HEK293 (cell line): ENCODE data around the gene STAM2.

Source experiments
- GLI2 ChIP-seq: fragments of 450-650 bp; formaldehyde crosslinking; IDR thresholded peaks from 2 replicates; pipeline ENCODE4; 2017; ENCODE audit warnings: missing biosample characterization, missing genetic modification characterization, low read depth, borderline replicate concordance
- HIC1 ChIP-seq: fragments of 450-650 bp; formaldehyde crosslinking; IDR thresholded peaks from 2 replicates; pipeline ENCODE4 v1.5.1; 2016; ENCODE audit warnings: missing biosample characterization, missing genetic modification characterization
- HOXC10 ChIP-seq: sonication (generic); formaldehyde crosslinking; IDR thresholded peaks from 2 replicates; pipeline ENCODE4 v1.8.1; 2023; ENCODE audit warnings: mild to moderate bottlenecking, missing genetic modification reagents
- HOXD13 ChIP-seq: sonication (generic); formaldehyde crosslinking; IDR thresholded peaks from 2 replicates; pipeline ENCODE4 v1.8.0; 2022; ENCODE audit warnings: missing genetic modification reagents, borderline replicate concordance
- KLF7 ChIP-seq: fragments of 450-650 bp; formaldehyde crosslinking; IDR thresholded peaks from 2 replicates; pipeline ENCODE4 v1.5.1; 2016; ENCODE audit warnings: missing biosample characterization, missing genetic modification characterization, borderline replicate concordance
- KLF8 ChIP-seq: fragments of 450-650 bp; formaldehyde crosslinking; IDR thresholded peaks from 2 replicates; pipeline ENCODE4 v1.5.1; 2016; ENCODE audit warnings: missing biosample characterization, missing genetic modification characterization
- SCRT2 ChIP-seq: fragments of 450-650 bp; formaldehyde crosslinking; IDR thresholded peaks from 2 replicates; pipeline ENCODE4 v1.5.1; 2016; ENCODE audit warnings: missing biosample characterization, missing genetic modification characterization
- SP3 ChIP-seq: fragments of 450-650 bp; formaldehyde crosslinking; IDR thresholded peaks from 2 replicates; pipeline ENCODE4 v1.5.1; 2016; ENCODE audit warnings: missing biosample characterization, missing genetic modification characterization
- TCF7L2 ChIP-seq: IDR thresholded peaks from 2 replicates; pipeline ENCODE4 v1.6.1; 2011; ENCODE audit warnings: low read depth, mild to moderate bottlenecking, inconsistent platforms, low read length, moderate library complexity, borderline replicate concordance
- WT1 ChIP-seq: fragments of 450-650 bp; formaldehyde crosslinking; IDR thresholded peaks from 2 replicates; pipeline ENCODE4 v1.5.1; 2016; ENCODE audit warnings: missing biosample characterization, missing genetic modification characterization
- ZBTB21 ChIP-seq: fragments of 450-650 bp; formaldehyde crosslinking; IDR thresholded peaks from 2 replicates; pipeline ENCODE4 v1.5.1; 2017; ENCODE audit warnings: missing biosample characterization, missing genetic modification characterization
- ZBTB44 ChIP-seq: fragments of 450-650 bp; IDR thresholded peaks from 2 replicates; pipeline ENCODE4 v1.5.1; 2018; ENCODE audit warnings: missing biosample characterization, mild to moderate bottlenecking, missing genetic modification characterization
- ZFP37 ChIP-seq: fragments of 450-650 bp; formaldehyde crosslinking; IDR thresholded peaks from 2 replicates; pipeline ENCODE4 v1.5.1; 2016; ENCODE audit warnings: missing biosample characterization, missing genetic modification characterization
- ZNF146 ChIP-seq: fragments of 450-650 bp; formaldehyde crosslinking; IDR thresholded peaks from 2 replicates; pipeline ENCODE4 v1.5.1; 2016; ENCODE audit warnings: missing biosample characterization, missing genetic modification characterization
- ZNF214 ChIP-seq: fragments of 450-650 bp; formaldehyde crosslinking; IDR thresholded peaks from 2 replicates; pipeline ENCODE4 v1.5.1; 2017; ENCODE audit warnings: missing biosample characterization, mild to moderate bottlenecking, missing genetic modification characterization, borderline replicate concordance
- ZNF223 ChIP-seq: fragments of 450-650 bp; formaldehyde crosslinking; IDR thresholded peaks from 2 replicates; pipeline ENCODE4 v1.5.1; 2016; ENCODE audit warnings: missing biosample characterization, missing genetic modification characterization
- ZNF24 ChIP-seq: fragments of 450-650 bp; formaldehyde crosslinking; IDR thresholded peaks from 2 replicates; pipeline ENCODE4 v1.5.1; 2016; ENCODE audit warnings: missing biosample characterization, missing genetic modification characterization
- ZNF248 ChIP-seq: fragments of 450-650 bp; formaldehyde crosslinking; IDR thresholded peaks from 2 replicates; pipeline ENCODE4 v1.5.1; 2017; ENCODE audit warnings: missing biosample characterization, missing genetic modification characterization
- ZNF280D ChIP-seq: fragments of 450-650 bp; formaldehyde crosslinking; IDR thresholded peaks from 2 replicates; pipeline ENCODE4 v1.5.1; 2016; ENCODE audit warnings: missing biosample characterization, missing genetic modification characterization
- ZNF335 ChIP-seq: fragments of 450-650 bp; formaldehyde crosslinking; conservative IDR thresholded peaks from 2 replicates; pipeline ENCODE4 v1.5.1; 2016; ENCODE audit warnings: missing biosample characterization, missing genetic modification characterization
- ZNF366 ChIP-seq: fragments of 450-650 bp; formaldehyde crosslinking; conservative IDR thresholded peaks from 2 replicates; pipeline ENCODE4 v1.5.1; 2016; ENCODE audit warnings: missing biosample characterization, missing genetic modification characterization
- ZNF510 ChIP-seq: fragments of 450-650 bp; formaldehyde crosslinking; IDR thresholded peaks from 2 replicates; pipeline ENCODE4 v1.5.1; 2018; ENCODE audit warnings: mild to moderate bottlenecking, missing genetic modification characterization, missing biosample characterization; ENCODE audit not compliant: insufficient replicate concordance
- ZNF513 ChIP-seq: fragments of 450-650 bp; IDR thresholded peaks from 2 replicates; pipeline ENCODE4 v1.5.1; 2018; ENCODE audit warnings: missing biosample characterization, missing genetic modification characterization
- ZNF521 ChIP-seq: fragments of 450-650 bp; formaldehyde crosslinking; IDR thresholded peaks from 2 replicates; pipeline ENCODE4 v1.5.1; 2017; ENCODE audit warnings: missing biosample characterization, mild to moderate bottlenecking, missing genetic modification characterization
- ZNF558 ChIP-seq: fragments of 450-650 bp; formaldehyde crosslinking; IDR thresholded peaks from 2 replicates; pipeline ENCODE4 v1.5.1; 2016; ENCODE audit warnings: missing biosample characterization, missing genetic modification characterization
- ZNF621 ChIP-seq: fragments of 450-650 bp; formaldehyde crosslinking; IDR thresholded peaks from 2 replicates; pipeline ENCODE4 v1.5.1; 2017; ENCODE audit warnings: missing biosample characterization, missing genetic modification characterization
- ZNF626 ChIP-seq: fragments of 450-650 bp; sonication (Bioruptor Pico); formaldehyde crosslinking; IDR thresholded peaks from 2 replicates; pipeline ENCODE4 v1.5.1; 2018; ENCODE audit warnings: missing biosample characterization, missing genetic modification characterization, inconsistent platforms
- ZNF660 ChIP-seq: fragments of 450-650 bp; IDR thresholded peaks from 2 replicates; pipeline ENCODE4 v1.5.1; 2018; ENCODE audit warnings: missing biosample characterization, mild to moderate bottlenecking, missing genetic modification characterization
- ZNF747 ChIP-seq: fragments of 450-650 bp; formaldehyde crosslinking; IDR thresholded peaks from 2 replicates; pipeline ENCODE4 v1.5.1; 2016; ENCODE audit warnings: missing biosample characterization, missing genetic modification characterization
- ZNF776 ChIP-seq: fragments of 450-650 bp; formaldehyde crosslinking; IDR thresholded peaks from 2 replicates; pipeline ENCODE4 v1.5.0; 2017; ENCODE audit warnings: missing biosample characterization, missing genetic modification characterization, borderline replicate concordance
- ZNF830 ChIP-seq: fragments of 450-650 bp; IDR thresholded peaks from 2 replicates; pipeline ENCODE4 v1.5.0; 2018; ENCODE audit warnings: missing biosample characterization, missing genetic modification characterization, low read depth, mild to moderate bottlenecking, moderate library complexity
- ZNF843 ChIP-seq: fragments of 450-650 bp; formaldehyde crosslinking; IDR thresholded peaks from 2 replicates; pipeline ENCODE4 v1.5.1; 2016; ENCODE audit warnings: missing biosample characterization, missing genetic modification characterization
- ZSCAN30 ChIP-seq: fragments of 450-650 bp; IDR thresholded peaks from 2 replicates; pipeline ENCODE4 v1.5.1; 2018; ENCODE audit warnings: missing biosample characterization, mild to moderate bottlenecking, missing genetic modification characterization, moderate library complexity

Gene STAM2

GRCh38 chr2:152175368-152176112, at the start of gene STAM2 (continued):
- TF ChIP-seq ZNF626 (tag by site-specific recombination) = no peak
- TF ChIP-seq ZNF24 = peak; percentile 68; the same call in 1 of the 2 replicates
- 0 out of 2 replicates have a peak, but pooled peaks have one; percentile 36 for TF ChIP-seq ZNF660 (tag by site-specific recombination)
- TF ChIP-seq ZNF558 (tag by site-specific recombination) = no peak
- peak; percentile 87 for TF ChIP-seq HIC1 (tag by site-specific recombination)
- TF ChIP-seq KLF7 (tag by site-specific recombination) = 0 out of 2 replicates have a peak, but pooled peaks have one; percentile 58
- TF ChIP-seq HOXC10 (CRISPR knock-in tag) = no peak
- peak; percentile 80; the same call in 1 of the 2 replicates for TF ChIP-seq ZFP37
- no peak for TF ChIP-seq ZNF513 (tag by site-specific recombination)
- no peak for TF ChIP-seq ZBTB21
- TF ChIP-seq WT1 (tag by site-specific recombination) = peak; percentile 48; the same call in 1 of the 2 replicates
- TF ChIP-seq ZNF223 (tag by site-specific recombination) = no peak
- no peak for TF ChIP-seq ZNF248
- TF ChIP-seq ZNF830 = no peak
- TF ChIP-seq ZNF776 = no peak
- no peak for TF ChIP-seq ZNF214 (tag by site-specific recombination)
- TF ChIP-seq ZNF510 (tag by site-specific recombination) = no peak
- peak; percentile 100 for TF ChIP-seq ZNF335
- no peak; the same call in 1 of the 2 replicates for TF ChIP-seq ZBTB44 (tag by site-specific recombination)
- peak; percentile 50; the same call in 1 of the 2 replicates for TF ChIP-seq ZNF843
- no peak for TF ChIP-seq ZNF521
- TF ChIP-seq ZNF146 (tag by site-specific recombination) = no peak
- no peak; the same call in 1 of the 2 replicates for TF ChIP-seq ZNF366 (tag by site-specific recombination)
- 0 out of 2 replicates have a peak, but pooled peaks have one; percentile 5 for TF ChIP-seq HOXD13
- no peak for TF ChIP-seq GLI2 (tag by site-specific recombination)
- peak; percentile 58 for TF ChIP-seq SP3 (tag by site-specific recombination)
- peak; percentile 44; the same call in 1 of the 2 replicates for TF ChIP-seq ZSCAN30 (tag by site-specific recombination)
- no peak for TF ChIP-seq ZNF280D (tag by site-specific recombination)
- peak; percentile 82 for TF ChIP-seq KLF8 (tag by site-specific recombination)
- TF ChIP-seq SCRT2 = no peak
- TF ChIP-seq ZNF747 = no peak
- no peak for TF ChIP-seq ZNF621 (tag by site-specific recombination)
- TF ChIP-seq TCF7L2 = no peak; the same call in 1 of the 2 replicates
